ENCODE data around the gene ZDHHC7. TPM values are rescaled to one million over a fixed set of nuclear protein-coding genes. Genes with fewer than 3 reads are reported as not detected.
"Not testable (repeated sequence)": the region's sequence is repeated elsewhere in the genome, so short reads cannot be mapped to it uniquely, and the experiment has no call there.

ZDHHC7 gene
- total RNA-seq, 1 donor from 2014 or later: 34.1 TPM

GRCh38 chr16:84947996-84948850 is 63.1 kb downstream of the ZDHHC7 start:
- intact Hi-C loops (cut with micrococcal nuclease): no loop called here

DNA sequence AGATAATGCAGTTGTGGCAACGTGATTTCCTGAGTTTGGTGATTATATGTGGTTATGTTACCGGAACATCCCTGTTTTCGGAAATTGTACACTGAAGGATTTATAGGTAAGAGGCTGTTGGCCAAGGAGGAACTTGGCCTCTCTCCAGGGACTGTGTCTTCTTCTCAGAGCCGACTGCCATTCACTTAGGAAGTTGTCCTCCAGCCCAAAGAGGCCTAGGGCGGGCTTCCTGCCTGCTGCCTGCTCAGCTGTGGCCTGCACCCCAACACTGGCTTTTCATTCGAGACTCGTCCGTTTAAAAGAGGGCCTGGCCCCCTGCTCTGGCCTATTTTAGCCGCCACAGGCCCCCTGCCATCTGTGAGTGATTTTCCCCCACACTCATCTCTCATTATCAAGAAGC is 64.3 kb downstream of the ZDHHC7 start:
- intact Hi-C loops (cut with micrococcal nuclease): no loop called here

- intact Hi-C loops (cut with micrococcal nuclease): no loop called here
These were observed 67.7 kb downstream of the ZDHHC7 start for GRCh38 chr16:84943620-84944019.

GRCh38 chr16:84942786-84943185 is 68.5 kb downstream of the ZDHHC7 start:
- intact Hi-C loops (cut with micrococcal nuclease): no loop called here

DNA sequence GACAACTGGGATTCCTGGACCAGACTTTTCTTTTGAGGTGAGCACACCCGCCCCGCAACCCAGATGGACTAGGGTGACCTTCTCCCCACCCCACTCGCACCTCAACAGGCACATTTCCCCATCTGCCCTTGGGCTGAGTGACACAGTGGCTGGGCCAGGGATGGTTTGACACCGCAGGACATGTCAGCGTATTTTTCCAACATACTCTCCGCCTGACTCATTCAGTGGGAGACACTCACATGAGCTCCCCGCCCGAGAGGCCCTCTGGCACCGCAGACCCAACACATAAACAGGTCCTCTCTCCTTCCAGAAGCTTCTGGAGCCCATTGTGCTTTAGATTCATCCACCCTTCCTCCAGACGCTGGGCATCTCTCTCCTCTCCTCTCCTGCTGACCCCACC is 69.4 kb downstream of the ZDHHC7 start:
- intact Hi-C loops (cut with micrococcal nuclease): no loop called here

GRCh38 chr16:84940670-84941551 is 70.4 kb downstream of the ZDHHC7 start:
- intact Hi-C loops (cut with micrococcal nuclease): no loop called here

DNA sequence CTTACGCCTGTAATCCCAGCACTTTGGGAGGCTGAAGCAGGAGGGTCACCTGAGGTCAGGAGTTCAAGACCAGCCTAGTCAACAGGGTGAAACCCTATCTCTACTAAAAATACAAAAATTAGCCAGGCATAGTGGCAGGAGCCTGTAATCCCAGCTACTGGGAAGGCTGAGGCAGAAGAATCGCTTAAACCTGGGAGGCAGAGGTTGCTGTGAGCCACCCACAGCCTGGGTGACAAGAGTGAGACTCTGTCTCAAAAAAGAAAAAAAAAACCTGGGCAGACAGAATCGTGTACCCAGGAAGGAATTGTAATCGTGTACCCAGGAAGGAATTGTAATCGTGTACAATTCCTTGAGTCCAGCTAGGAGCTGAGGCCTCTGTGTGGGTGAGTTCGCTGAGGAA is 72.7 kb downstream of the ZDHHC7 start:
- intact Hi-C loops (cut with micrococcal nuclease): not testable (repeated sequence)

DNA sequence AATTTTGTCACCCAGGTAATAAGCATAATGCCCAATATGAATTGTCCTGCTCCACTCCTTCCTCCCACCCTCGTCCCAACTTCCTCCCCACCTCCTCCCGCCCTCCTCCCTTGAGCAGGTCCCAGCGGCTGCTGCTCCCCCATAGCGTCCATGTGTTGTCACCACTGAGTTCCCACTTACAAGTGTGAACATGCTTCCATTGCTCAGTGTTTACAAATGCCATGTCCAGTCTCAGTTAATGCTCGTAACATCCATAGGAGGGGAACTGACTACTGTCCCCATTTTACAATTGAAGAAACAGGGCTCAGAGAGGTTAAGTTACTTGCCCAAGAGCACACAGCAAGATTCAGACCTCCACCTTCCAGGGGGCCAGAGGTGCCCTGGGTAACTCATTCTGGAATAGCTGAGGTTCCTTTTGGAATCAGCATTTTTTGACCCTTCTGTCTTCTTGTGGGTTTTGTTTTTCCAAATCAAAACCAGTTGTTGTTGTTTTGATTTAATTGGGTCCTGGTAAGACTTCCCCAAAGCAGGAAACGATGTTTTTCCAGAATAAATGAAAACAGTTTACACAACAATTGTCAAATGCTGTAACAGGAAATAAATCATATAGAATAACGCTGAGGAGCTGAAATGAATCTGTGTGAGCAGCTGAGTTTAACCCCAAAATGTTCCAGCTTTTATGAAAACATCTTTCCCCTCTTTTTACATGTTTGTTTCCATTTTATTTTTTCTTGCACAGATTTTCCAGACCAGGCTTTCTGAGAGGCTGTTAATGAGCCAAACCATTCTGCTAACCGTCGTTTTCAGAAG is 73.9 kb downstream of the ZDHHC7 start:
- intact Hi-C loops (cut with micrococcal nuclease): no loop called here

DNA sequence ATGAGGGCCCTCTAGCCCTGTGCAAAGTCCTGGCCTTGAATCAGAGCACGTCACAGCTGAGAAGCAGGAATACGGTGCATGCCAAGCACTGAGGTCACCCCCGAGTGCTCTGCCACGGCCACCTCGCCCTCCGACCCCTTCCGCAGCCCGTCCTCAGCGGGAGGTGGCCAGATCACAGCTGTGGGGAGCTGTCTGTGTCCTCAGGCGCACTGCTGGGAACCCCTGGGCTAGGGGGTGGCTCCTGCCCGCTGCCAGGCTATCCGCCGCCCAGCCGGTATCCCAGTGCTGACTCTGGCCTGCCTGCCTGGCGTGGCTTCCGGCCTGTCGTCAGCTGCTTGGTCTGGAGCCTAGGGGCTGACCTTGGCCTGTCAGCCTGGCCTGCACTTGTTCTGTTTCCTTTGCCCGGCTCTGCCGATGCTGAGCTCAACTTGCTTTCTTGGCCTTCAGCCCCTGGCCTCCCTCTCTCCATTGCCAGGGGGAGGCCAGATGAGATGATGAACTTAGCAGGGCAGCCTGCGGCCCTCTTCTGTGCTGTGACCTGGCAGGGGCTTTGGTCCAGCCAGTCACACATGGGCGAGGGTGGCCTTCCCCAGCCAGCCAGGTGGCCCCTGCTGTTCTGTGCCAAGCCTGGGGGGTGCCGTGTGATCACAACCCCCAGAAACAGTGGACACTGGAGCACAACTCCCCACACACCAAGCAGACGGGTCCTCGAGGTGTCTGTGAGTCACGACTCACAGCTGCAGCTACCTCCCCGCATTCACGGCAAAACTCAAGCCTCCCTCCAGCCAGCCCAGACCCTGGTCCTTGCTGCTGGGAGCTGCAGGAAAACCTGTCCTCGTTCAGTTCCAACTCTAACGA is 77.3 kb downstream of the ZDHHC7 start:
- intact Hi-C loops (cut with micrococcal nuclease): no loop called here

DNA sequence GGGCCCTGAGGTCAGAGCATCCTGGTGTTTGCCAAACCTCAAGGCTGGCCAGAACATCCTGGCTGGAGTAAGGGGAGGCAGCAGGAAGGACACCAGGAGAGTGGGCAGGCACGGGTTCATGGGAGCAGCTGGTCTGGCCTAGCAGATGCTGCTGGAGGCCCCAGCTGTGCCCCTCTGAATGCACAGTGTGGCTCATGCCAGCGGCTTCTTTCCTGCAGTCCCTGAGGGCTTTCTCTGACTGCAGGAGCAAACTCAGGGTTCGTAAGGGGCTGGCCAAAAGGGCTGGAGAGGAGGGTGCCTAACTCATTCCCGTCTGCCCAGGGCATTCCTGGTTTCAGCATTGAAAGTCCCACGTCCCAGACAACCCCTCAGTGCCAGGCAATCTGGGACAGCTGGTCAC is 78.7 kb downstream of the ZDHHC7 start:
- intact Hi-C loops (cut with micrococcal nuclease): no loop called here

DNA sequence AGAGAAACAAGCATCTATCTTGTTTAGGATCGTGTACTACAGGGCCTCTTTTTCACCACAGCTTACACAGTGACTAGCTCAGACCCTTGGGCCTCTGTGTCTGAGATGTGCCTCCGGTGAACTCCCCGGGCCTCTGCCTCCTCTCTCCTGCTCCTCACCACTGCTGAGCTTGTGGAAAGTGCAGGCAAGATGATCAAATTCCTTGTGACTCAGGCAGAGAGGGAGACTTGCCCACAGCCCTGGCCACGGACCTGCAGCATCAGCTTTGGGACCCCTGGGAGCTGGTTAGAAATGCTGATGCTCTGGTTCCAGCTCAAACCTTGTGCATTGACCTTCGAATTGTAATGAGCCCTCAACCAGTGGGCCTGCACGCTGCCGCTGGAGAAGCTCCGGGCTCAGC is 79.8 kb downstream of the ZDHHC7 start:
- intact Hi-C loops (cut with micrococcal nuclease): no loop called here

DNA sequence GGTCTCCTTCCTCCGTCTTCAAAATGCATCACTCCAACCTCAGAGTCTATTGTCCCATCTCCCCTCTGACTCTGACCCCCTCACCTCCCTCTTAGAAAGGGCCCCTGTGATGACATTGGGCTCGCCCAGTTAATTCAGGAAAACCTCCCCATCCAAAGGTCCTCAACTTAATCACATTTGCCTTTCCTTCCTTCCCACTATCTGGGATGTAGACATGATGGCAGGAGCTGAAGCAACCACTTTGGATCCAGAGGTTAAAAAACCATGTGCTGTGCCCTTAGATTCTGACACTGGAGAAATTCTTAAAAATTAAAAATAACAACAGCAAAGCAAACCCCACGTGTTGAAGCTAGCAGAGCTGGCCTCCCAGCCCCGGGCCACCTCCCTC is 80.2 kb downstream of the ZDHHC7 start:
- intact Hi-C loops (cut with micrococcal nuclease): no loop called here

- intact Hi-C loops (cut with micrococcal nuclease): no loop called here
These were observed 80.8 kb downstream of the ZDHHC7 start for GRCh38 chr16:84930298-84931106.

DNA sequence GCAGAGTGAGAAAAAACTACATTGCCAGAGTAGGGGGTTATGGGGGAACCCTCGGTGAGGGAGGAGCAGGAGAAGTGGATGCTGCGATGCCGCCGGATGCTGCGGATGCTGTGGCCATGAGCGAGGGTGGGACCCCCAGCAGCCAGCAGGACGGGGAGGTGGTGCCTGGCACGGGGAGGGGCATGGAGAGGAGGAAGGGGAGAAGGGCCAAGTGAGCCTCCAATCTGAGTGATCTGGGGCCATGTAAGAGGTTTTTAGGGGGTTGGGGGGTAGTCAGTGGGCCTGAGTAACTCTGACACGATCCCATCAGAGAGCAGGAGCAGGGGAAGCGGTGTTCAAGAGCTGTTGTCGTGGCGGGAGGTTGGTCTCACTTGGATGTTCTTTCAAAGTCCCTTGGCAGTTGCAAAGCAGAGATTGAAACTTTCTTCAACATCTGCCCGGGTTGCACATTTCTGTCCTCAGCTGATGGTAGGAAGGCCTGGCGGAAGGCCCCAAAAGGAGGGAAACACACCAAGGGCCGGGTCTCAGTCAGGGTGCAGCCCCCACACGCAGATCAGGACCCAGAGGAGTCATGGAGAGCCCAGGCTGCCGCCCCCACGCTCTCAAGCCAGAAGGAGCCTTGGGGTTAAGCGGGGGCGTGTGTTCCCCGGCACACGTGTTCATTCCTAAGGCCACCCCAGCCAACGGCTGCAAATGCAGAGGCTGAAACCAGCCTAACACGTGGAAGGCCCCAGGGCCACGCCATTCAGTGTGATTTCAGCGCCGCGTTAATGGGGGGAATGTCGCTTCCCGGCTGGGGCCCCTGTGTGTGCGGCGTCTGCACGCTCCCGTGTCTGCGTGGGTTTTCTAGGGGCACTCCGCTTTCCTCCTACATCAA is 81.7 kb downstream of the ZDHHC7 start:
- intact Hi-C loops (cut with micrococcal nuclease): no loop called here

DNA sequence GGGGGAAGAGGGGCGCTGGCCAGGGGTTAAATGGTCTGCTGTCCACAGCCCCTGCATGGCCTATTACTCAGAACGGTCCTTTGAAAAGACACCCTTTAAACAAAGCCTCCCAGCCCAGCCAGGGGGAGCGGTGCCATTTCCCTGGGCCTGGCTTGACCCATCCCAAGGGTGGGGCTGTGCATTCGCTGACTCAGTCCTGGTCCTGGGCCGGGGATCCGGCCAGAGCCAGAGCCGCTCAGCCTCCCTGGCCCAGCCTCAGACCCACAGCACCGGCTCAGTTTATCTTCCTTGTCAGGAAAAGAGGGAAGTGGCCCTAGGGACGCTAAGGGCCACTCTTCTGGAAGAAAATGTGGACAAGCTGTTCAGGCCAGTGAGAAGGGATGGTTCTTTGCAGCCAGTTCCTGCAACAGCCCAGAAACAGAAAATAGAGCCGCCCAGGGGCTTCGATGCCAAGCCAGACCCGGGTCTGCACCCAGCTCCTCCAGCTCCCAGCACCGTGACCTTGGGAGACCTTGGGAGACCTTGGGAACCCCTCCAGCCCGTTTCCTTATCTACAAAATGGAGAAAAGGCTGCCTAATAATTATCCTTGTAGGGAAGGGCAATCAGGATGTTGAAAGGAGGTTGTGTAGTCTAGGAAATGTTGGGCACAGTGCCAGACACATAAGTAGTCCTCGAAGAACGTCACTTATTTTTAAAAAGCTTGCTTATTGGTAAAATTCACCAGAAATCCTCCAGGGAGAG is 82.5 kb downstream of the ZDHHC7 start:
- intact Hi-C loops (cut with micrococcal nuclease): no loop called here

- intact Hi-C loops (cut with micrococcal nuclease): no loop called here
These were observed 83.4 kb downstream of the ZDHHC7 start for GRCh38 chr16:84927621-84928591.

GRCh38 chr16:84926462-84926861 is 84.9 kb downstream of the ZDHHC7 start:
- intact Hi-C loops (cut with micrococcal nuclease): no loop called here
